Measurements from ENCODE around the gene PLEKHM3. TPM values are rescaled to one million over a fixed set of nuclear protein-coding genes. Genes with fewer than 3 reads are reported as not detected.
A peak's percentile ranks its signal among the peaks of the same experiment; 100 is the strongest.

Gene PLEKHM3
- total and polyA plus RNA-seq, 2 of the 13 experiments (the other 11 are each of a cell fraction or from before 2014, with no cell fraction given) = 4.5 to 4.7 TPM

- TF ChIP-seq ZBTB25 (CRISPR knock-in tag; IDR thresholded peaks at IDR 0.05) (peak; percentile 44; the same call in 1 of the 2 replicates), ZNF12 (CRISPR knock-in tag; IDR thresholded peaks at IDR 0.05) (0 out of 2 replicates have a peak, but pooled peaks have one; percentile 17), TRIM24 (CRISPR knock-in tag; IDR thresholded peaks at IDR 0.05) (no peak), HMG20A (CRISPR knock-in tag; IDR thresholded peaks at IDR 0.05; ENCODE audit: borderline replicate concordance) (peak; percentile 45; the same call in 1 of the 2 replicates), KLF9 (CRISPR knock-in tag; IDR thresholded peaks at IDR 0.05; ENCODE audit: low read depth) (no peak), SKI (IDR thresholded peaks at IDR 0.05; ENCODE audit: partially characterized antibody) (peak; percentile 17), PPARG (CRISPR knock-in tag; conservative IDR thresholded peaks at IDR 0.05) (peak; percentile 65; the same call in 1 of the 2 replicates), ZBTB3 (CRISPR knock-in tag; IDR thresholded peaks at IDR 0.05; ENCODE audit: borderline replicate concordance, low read depth) (peak; percentile 36; the same call in 1 of the 2 replicates), TCF7 (IDR thresholded peaks at IDR 0.05; ENCODE audit: low read depth) (peak; percentile 71), RXRB (CRISPR knock-in tag; IDR thresholded peaks at IDR 0.05; ENCODE audit: borderline replicate concordance) (peak; percentile 38; the same call in 1 of the 2 replicates), NR2F6 (IDR thresholded peaks at IDR 0.05) (peak; percentile 61; the same call in 1 of the 2 replicates), NR2F6 (CRISPR knock-in tag; IDR thresholded peaks at IDR 0.05) (peak; percentile 43; the same call in 1 of the 2 replicates), TBX2 (CRISPR knock-in tag; IDR thresholded peaks at IDR 0.05; ENCODE audit: borderline replicate concordance) (peak; percentile 30; the same call in 1 of the 2 replicates), ELF3 (CRISPR knock-in tag; IDR thresholded peaks at IDR 0.05) (peak; percentile 50), ZGPAT (CRISPR knock-in tag; IDR thresholded peaks at IDR 0.05) (0 out of 2 replicates have a peak, but pooled peaks have one; percentile 30), ZNF773 (CRISPR knock-in tag; IDR thresholded peaks at IDR 0.05; ENCODE audit: borderline replicate concordance) (no peak), RXRA (CRISPR knock-in tag; IDR thresholded peaks at IDR 0.05) (peak; percentile 42; the same call in 1 of the 2 replicates), ZNF614 (CRISPR knock-in tag; IDR thresholded peaks at IDR 0.05; ENCODE audit: borderline replicate concordance) (0 out of 2 replicates have a peak, but pooled peaks have one; percentile 20)
- TF ChIP-seq, protein P1, sequence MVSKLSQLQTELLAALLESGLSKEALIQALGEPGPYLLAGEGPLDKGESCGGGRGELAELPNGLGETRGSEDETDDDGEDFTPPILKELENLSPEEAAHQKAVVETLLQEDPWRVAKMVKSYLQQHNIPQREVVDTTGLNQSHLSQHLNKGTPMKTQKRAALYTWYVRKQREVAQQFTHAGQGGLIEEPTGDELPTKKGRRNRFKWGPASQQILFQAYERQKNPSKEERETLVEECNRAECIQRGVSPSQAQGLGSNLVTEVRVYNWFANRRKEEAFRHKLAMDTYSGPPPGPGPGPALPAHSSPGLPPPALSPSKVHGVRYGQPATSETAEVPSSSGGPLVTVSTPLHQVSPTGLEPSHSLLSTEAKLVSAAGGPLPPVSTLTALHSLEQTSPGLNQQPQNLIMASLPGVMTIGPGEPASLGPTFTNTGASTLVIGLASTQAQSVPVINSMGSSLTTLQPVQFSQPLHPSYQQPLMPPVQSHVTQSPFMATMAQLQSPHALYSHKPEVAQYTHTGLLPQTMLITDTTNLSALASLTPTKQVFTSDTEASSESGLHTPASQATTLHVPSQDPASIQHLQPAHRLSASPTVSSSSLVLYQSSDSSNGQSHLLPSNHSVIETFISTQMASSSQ (IDR thresholded peaks at IDR 0.05; ENCODE audit: low read depth) = no peak
- TF ChIP-seq, protein P1 (CRISPR knock-in tag; IDR thresholded peaks at IDR 0.05; ENCODE audit: borderline replicate concordance) = peak; percentile 67; the same call in 1 of the 2 replicates
- TF ChIP-seq, protein P2, sequence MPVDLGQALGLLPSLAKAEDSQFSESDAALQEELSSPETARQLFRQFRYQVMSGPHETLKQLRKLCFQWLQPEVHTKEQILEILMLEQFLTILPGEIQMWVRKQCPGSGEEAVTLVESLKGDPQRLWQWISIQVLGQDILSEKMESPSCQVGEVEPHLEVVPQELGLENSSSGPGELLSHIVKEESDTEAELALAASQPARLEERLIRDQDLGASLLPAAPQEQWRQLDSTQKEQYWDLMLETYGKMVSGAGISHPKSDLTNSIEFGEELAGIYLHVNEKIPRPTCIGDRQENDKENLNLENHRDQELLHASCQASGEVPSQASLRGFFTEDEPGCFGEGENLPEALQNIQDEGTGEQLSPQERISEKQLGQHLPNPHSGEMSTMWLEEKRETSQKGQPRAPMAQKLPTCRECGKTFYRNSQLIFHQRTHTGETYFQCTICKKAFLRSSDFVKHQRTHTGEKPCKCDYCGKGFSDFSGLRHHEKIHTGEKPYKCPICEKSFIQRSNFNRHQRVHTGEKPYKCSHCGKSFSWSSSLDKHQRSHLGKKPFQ (CRISPR knock-in tag; IDR thresholded peaks at IDR 0.05; ENCODE audit: insufficient replicate concordance) = no peak
- TF ChIP-seq, protein P3, sequence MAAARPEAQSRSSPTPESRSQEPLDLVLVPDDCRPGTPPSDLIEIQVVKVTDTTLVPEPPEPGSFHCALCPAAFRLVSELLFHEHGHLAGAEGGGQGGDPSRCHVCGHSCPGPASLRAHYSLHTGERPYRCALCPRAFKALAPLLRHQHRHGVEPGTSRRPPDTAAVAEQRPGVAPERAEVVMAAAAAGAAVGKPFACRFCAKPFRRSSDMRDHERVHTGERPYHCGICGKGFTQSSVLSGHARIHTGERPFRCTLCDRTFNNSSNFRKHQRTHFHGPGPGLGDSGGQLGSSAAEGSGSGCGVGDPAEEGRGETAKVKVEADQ (CRISPR knock-in tag; IDR thresholded peaks at IDR 0.05; ENCODE audit: borderline replicate concordance) = no peak
Measured at GRCh38 chr2:207833251-207833751, 192.0 kb downstream of the PLEKHM3 start (continued).

All from HepG2 (cell line).